Mesenchymal stem cell (in vitro differentiated cells and primary cell): Measurements from ENCODE around the gene MAD2L2.

Source experiments
- DNase-seq: peaks from one replicate; pipeline ENCODE4 v3.0.0-alpha.2; 2013
- H2AFZ ChIP-seq: one replicate; pipeline ENCODE4 v1.6.1; 2013; ENCODE audit warnings: low read depth, mild to moderate bottlenecking, control low read depth, inconsistent platforms, low read length, moderate library complexity
- H2AK5ac ChIP-seq: 2 replicates; pipeline ENCODE4 v1.6.1; 2013; ENCODE audit warnings: low read length, moderate library complexity, mild to moderate bottlenecking, inconsistent platforms; ENCODE audit not compliant: severe bottlenecking
- H2BK120ac ChIP-seq: one replicate; pipeline ENCODE4 v1.6.1; 2013; ENCODE audit warnings: low read depth, mild to moderate bottlenecking, inconsistent platforms, low read length, moderate library complexity
- H2BK12ac ChIP-seq, 2 experiments: one replicate each; pipeline ENCODE4 v1.6.1; 2013; ENCODE audit warnings: inconsistent platforms in 2 of 2, low read length in 2 of 2, mild to moderate bottlenecking in 2 of 2, moderate library complexity in 2 of 2, control low read depth in 1 of 2
- H2BK15ac ChIP-seq: one replicate; pipeline ENCODE4 v1.6.1; 2013; ENCODE audit warnings: mild to moderate bottlenecking, low read depth, inconsistent platforms; ENCODE audit not compliant: poor library complexity, severe bottlenecking
- H2BK5ac ChIP-seq: 2 replicates; pipeline ENCODE4 v1.6.1; 2013; ENCODE audit warnings: low read depth, mild to moderate bottlenecking, low read length, control low read depth, inconsistent platforms; ENCODE audit not compliant: poor library complexity, severe bottlenecking
- H3K14ac ChIP-seq, 2 experiments: one replicate each; pipeline ENCODE4 v1.6.1; 2013; ENCODE audit warnings: inconsistent platforms in 2 of 2, low read length in 2 of 2, control low read depth in 1 of 2, mild to moderate bottlenecking in 1 of 2, moderate library complexity in 1 of 2
- H3K18ac ChIP-seq, 2 experiments: one replicate each; pipeline ENCODE4 v1.6.1; 2013; ENCODE audit warnings: inconsistent platforms in 2 of 2, low read length in 2 of 2, control low read depth in 1 of 2, low read depth in 1 of 2, mild to moderate bottlenecking in 1 of 2
- H3K23ac ChIP-seq, 2 experiments: one replicate each; pipeline ENCODE4 v1.6.1; 2013; ENCODE audit warnings: inconsistent platforms in 2 of 2, low read length in 2 of 2, mild to moderate bottlenecking in 2 of 2, moderate library complexity in 2 of 2, control low read depth in 1 of 2
- H3K27ac ChIP-seq: 2 replicates; pipeline ENCODE4 v1.5.1; 2013; ENCODE audit warnings: mild to moderate bottlenecking, moderate library complexity, low read length, control low read depth, inconsistent platforms; ENCODE audit not compliant: poor library complexity, severe bottlenecking
- H3K27me3 ChIP-seq, 2 experiments: 2 replicates each; pipeline versions ENCODE4 v1.6.1 to v1.7.0; 2013; ENCODE audit warnings: low read length in 2 of 2, mild to moderate bottlenecking in 2 of 2, moderate library complexity in 2 of 2, control low read depth in 1 of 2, inconsistent platforms in 1 of 2; ENCODE audit not compliant: control insufficient read depth in 1 of 2, insufficient read depth in 1 of 2
- H3K36me3 ChIP-seq, 2 experiments: 2 replicates each; pipeline versions ENCODE4 v1.6.1 to v1.7.0; 2013; ENCODE audit warnings: low read length in 2 of 2, control low read depth in 1 of 2, inconsistent platforms in 1 of 2, low read depth in 1 of 2, mild to moderate bottlenecking in 1 of 2; ENCODE audit not compliant: insufficient read depth in 2 of 2, control insufficient read depth in 1 of 2
- H3K4ac ChIP-seq, 2 experiments: one replicate each; pipeline ENCODE4 v1.6.1; 2013; ENCODE audit warnings: inconsistent platforms in 2 of 2, low read length in 2 of 2, mild to moderate bottlenecking in 2 of 2, moderate library complexity in 2 of 2, control low read depth in 1 of 2, low read depth in 1 of 2
- H3K4me1 ChIP-seq: 2 replicates; pipeline ENCODE4 v1.6.1; 2013; ENCODE audit warnings: low read depth, low read length, control low read depth; ENCODE audit not compliant: control insufficient read depth, insufficient read depth
- H3K4me2 ChIP-seq: 2 replicates; pipeline ENCODE4 v1.6.1; 2013; ENCODE audit warnings: low read length, mild to moderate bottlenecking, inconsistent platforms; ENCODE audit not compliant: poor library complexity, severe bottlenecking
- H3K4me3 ChIP-seq, 2 experiments: 2 replicates each; pipeline versions ENCODE4 v1.5.1 to v1.7.0; 2013; ENCODE audit warnings: low read length in 2 of 2, mild to moderate bottlenecking in 2 of 2, control low read depth in 1 of 2, low read depth in 1 of 2; ENCODE audit not compliant: insufficient read depth in 1 of 2
- H3K79me1 ChIP-seq: replicated peaks from 2 replicates; pipeline ENCODE4 v1.6.1; 2013; ENCODE audit warnings: mild to moderate bottlenecking, control low read depth, low read length, inconsistent platforms; ENCODE audit not compliant: poor library complexity, severe bottlenecking
- H3K9ac ChIP-seq: 2 replicates; pipeline ENCODE4 v1.7.0; 2013; ENCODE audit warnings: mild to moderate bottlenecking, low read length, moderate library complexity
- H3K9me3 ChIP-seq: 2 replicates; pipeline ENCODE4 v1.7.0; 2013; ENCODE audit warnings: mild to moderate bottlenecking, low read length; ENCODE audit not compliant: control insufficient read depth
- H4K8ac ChIP-seq: one replicate; pipeline ENCODE4 v1.6.1; 2013; ENCODE audit warnings: inconsistent platforms, mild to moderate bottlenecking, low read length, moderate library complexity
- H4K91ac ChIP-seq: one replicate; pipeline ENCODE4 v1.6.1; 2013; ENCODE audit warnings: mild to moderate bottlenecking, low read length, inconsistent platforms
- WGBS: methylation state at CpG from one replicate; pipeline ENCODE4 v1.1.7; 2013; ENCODE audit warnings: mixed read lengths; 5-methylcytosine and 5-hydroxymethylcytosine counted together

The MAD2L2 gene

GRCh38 chr1:11653101-11653860 is 27.7 kb downstream of the MAD2L2 start:
- WGBS = 58% methylated on average over 17 of the region's 17 CpGs
- Histone ChIP-seq H3K27me3 (peaks cover 11 to 33% of the 10 kb centered on the region in 2 experiments), H3K4ac (no peak overlapping the region), H3K79me1 (peaks cover 13% of the 10 kb centered on the region), H3K36me3 (peaks cover 8 to 27% of the 10 kb centered on the region in 2 experiments), H3K4me2 (peak overlapping the region; percentile 84), H4K8ac (no peak overlapping the region), H2AFZ (no peak overlapping the region), H2BK120ac (no peak overlapping the region), H3K18ac (no peak overlapping the region), H3K4me1 (peaks cover 37% of the 10 kb centered on the region), H2BK5ac (no peak overlapping the region), H3K14ac (no peak overlapping the region), H3K27ac (no peak overlapping the region), H3K9me3 (no peaks in the 10 kb centered on the region), H2BK15ac (no peak overlapping the region), H3K9ac (no peak overlapping the region), H2BK12ac (no peak overlapping the region), H3K23ac (no peak overlapping the region), H4K91ac (no peak overlapping the region), H2AK5ac (no peak overlapping the region), H3K4me3 (peak overlapping the region in 1 of 2 experiments; percentile 87)
- no peak for DNase-seq

GRCh38 chr1:11652203-11652780 is 28.7 kb downstream of the MAD2L2 start:
- Histone ChIP-seq H3K36me3 (peaks cover 5 to 20% of the 10 kb centered on the region in 2 experiments), H4K8ac (no peak overlapping the region), H3K9ac (no peak overlapping the region), H2BK15ac (no peak overlapping the region), H3K18ac (no peak overlapping the region), H3K79me1 (peaks cover 13% of the 10 kb centered on the region), H3K23ac (no peak overlapping the region), H2BK5ac (no peak overlapping the region), H3K4me1 (peaks cover 37% of the 10 kb centered on the region), H2AFZ (no peak overlapping the region), H3K27me3 (peaks cover 11 to 40% of the 10 kb centered on the region in 2 experiments), H2BK12ac (no peak overlapping the region), H2BK120ac (no peak overlapping the region), H3K4me3 (no peak overlapping the region), H3K14ac (no peak overlapping the region), H3K4ac (no peak overlapping the region), H3K9me3 (no peaks in the 10 kb centered on the region), H3K27ac (no peak overlapping the region), H2AK5ac (no peak overlapping the region), H3K4me2 (no peak overlapping the region), H4K91ac (no peak overlapping the region)
- no peak for DNase-seq
- 91% methylated on average over 11 of the region's 11 CpGs for WGBS

- Histone ChIP-seq H4K8ac (no peak overlapping the region), H2AK5ac (no peak overlapping the region), H2BK5ac (no peak overlapping the region), H4K91ac (no peak overlapping the region), H3K9me3 (no peaks in the 10 kb centered on the region), H3K27ac (no peak overlapping the region), H3K18ac (no peak overlapping the region), H3K9ac (no peak overlapping the region), H3K4ac (no peak overlapping the region), H2BK120ac (no peak overlapping the region), H3K4me2 (peak overlapping the region; percentile 61), H3K36me3 (peaks cover 0 to 14% of the 10 kb centered on the region in 2 experiments), H2BK12ac (no peak overlapping the region), H3K4me1 (peaks cover 37% of the 10 kb centered on the region), H3K27me3 (peaks cover 11 to 53% of the 10 kb centered on the region in 2 experiments), H2BK15ac (no peak overlapping the region), H3K14ac (no peak overlapping the region), H3K23ac (no peak overlapping the region), H2AFZ (no peak overlapping the region), H3K79me1 (peaks cover 10% of the 10 kb centered on the region), H3K4me3 (no peak overlapping the region)
- no peak for DNase-seq
- WGBS = 84% methylated on average over 4 of the region's 4 CpGs
Measured at GRCh38 chr1:11651017-11651416, 29.9 kb downstream of the MAD2L2 start.

GRCh38 chr1:11650331-11650991 is 30.5 kb downstream of the MAD2L2 start:
- peaks cover 0 to 8% of the 10 kb centered on the region in 2 experiments for H3K36me3 ChIP-seq
- no peak overlapping the region for H3K4ac ChIP-seq
- peak overlapping the region; percentile 35 for H4K91ac ChIP-seq
- no peak overlapping the region for H3K27ac ChIP-seq
- H4K8ac ChIP-seq = peak overlapping the region; percentile 20
- H3K79me1 ChIP-seq = peaks cover 5% of the 10 kb centered on the region
- no peak overlapping the region for H2BK120ac ChIP-seq
- no peak overlapping the region for H2BK12ac ChIP-seq
- H3K18ac ChIP-seq = no peak overlapping the region
- DNase-seq = peak; percentile 67
- peak overlapping the region; percentile 61 for H3K4me2 ChIP-seq
- peak overlapping the region; percentile 32 for H2AFZ ChIP-seq
- H3K27me3 ChIP-seq = peaks cover 11 to 55% of the 10 kb centered on the region in 2 experiments
- 6% methylated on average over 44 of the region's 47 CpGs for WGBS
- H2AK5ac ChIP-seq = no peak overlapping the region
- no peak overlapping the region for H2BK15ac ChIP-seq
- H3K14ac ChIP-seq = peak overlapping the region in 1 of 2 experiments; percentile 62
- no peak overlapping the region for H3K23ac ChIP-seq
- H3K9me3 ChIP-seq = no peaks in the 10 kb centered on the region
- no peak overlapping the region for H2BK5ac ChIP-seq
- H3K9ac ChIP-seq = no peak overlapping the region
- peak overlapping the region; percentile 16 to 51 for H3K4me3 ChIP-seq
- peaks cover 32% of the 10 kb centered on the region for H3K4me1 ChIP-seq
